ENCODE results near the gene ABHD15. TPM values are rescaled to one million over a fixed set of nuclear protein-coding genes. Genes with fewer than 3 reads are reported as not detected.
A peak's percentile ranks its signal among the peaks of the same experiment; 100 is the strongest.
"Not testable (repeated sequence)": the region's sequence is repeated elsewhere in the genome, so short reads cannot be mapped to it uniquely, and the experiment has no call there.

The ABHD15 gene
- total and polyA plus RNA-seq, 8 donors = 3.9 to 10.6 (median 6.5) TPM

- Histone ChIP-seq H3K4me1 (peaks cover 4 to 22% (median 21%) of the 10 kb centered on the region in 3 donors), H3K27me3 (no peaks in the 10 kb centered on the region), H3K9me3 (no peaks in the 10 kb centered on the region), H3K27ac (no peak overlapping the region), H3K4me3 (no peak overlapping the region), H3K36me3 (peaks cover 0 to 8% (median 5%) of the 10 kb centered on the region in 3 donors)
- FAIRE-seq (no peak), ATAC-seq (no peak), DNase-seq (peak in 1 of 6 donors; percentile 5)
- 93 to 95% methylated on average over 2 of the region's 2 CpGs for WGBS, 2 donors
- intact Hi-C loops (cut with DNase I) = no loop called here
- TF ChIP-seq CTCF (IDR thresholded peaks at IDR 0.05) = no peak
Measured at GRCh38 chr17:29559640-29560039, 7.2 kb downstream of the ABHD15 start.

GRCh38 chr17:29558139-29558538 lies 8.7 kb downstream of the ABHD15 start:
- 94 to 95% methylated on average over 5 of the region's 5 CpGs for WGBS, 2 donors
- H3K4me1 ChIP-seq = peaks cover 4 to 22% (median 21%) of the 10 kb centered on the region in 3 donors
- ATAC-seq = not testable (repeated sequence)

GRCh38 chr17:29557739-29558116 lies 9.1 kb downstream of the ABHD15 start:
- ATAC-seq (no peak), DNase-seq (peak in 1 of 6 donors; percentile 6), FAIRE-seq (no peak)
- no peak overlapping the region for H3K27ac ChIP-seq
- peaks cover 4 to 22% (median 21%) of the 10 kb centered on the region in 3 donors for H3K4me1 ChIP-seq
- H3K36me3 ChIP-seq = peaks cover 0 to 7% (median 5%) of the 10 kb centered on the region in 3 donors
- intact Hi-C loops (cut with DNase I) = no loop called here
- no peaks in the 10 kb centered on the region for H3K9me3 ChIP-seq
- H3K27me3 ChIP-seq = no peaks in the 10 kb centered on the region
- TF ChIP-seq CTCF (IDR thresholded peaks at IDR 0.05) = no peak
- H3K4me3 ChIP-seq = no peak overlapping the region

More at GRCh38 chr17:29558139-29558538, 8.7 kb downstream of the ABHD15 start:
- H3K36me3 ChIP-seq; H3K27ac ChIP-seq; H3K4me3 ChIP-seq; H3K9me3 ChIP-seq; FAIRE-seq; DNase-seq; H3K27me3 ChIP-seq; intact Hi-C loops (cut with DNase I): not testable (repeated sequence)

GRCh38 chr17:29557085-29557738 lies 9.6 kb downstream of the ABHD15 start:
- no peak for TF ChIP-seq CTCF (IDR thresholded peaks at IDR 0.05)
- intact Hi-C loops (cut with DNase I) = no loop called here
- 78 to 89% methylated on average over 1 of the region's 1 CpG for WGBS, 2 donors
- no peak for FAIRE-seq
- H3K4me3 ChIP-seq = no peak overlapping the region
- peak; percentile 26 to 47 (median 32) for ATAC-seq
- H3K27me3 ChIP-seq = no peaks in the 10 kb centered on the region
- DNase-seq = no peak
- peaks cover 0 to 5% (median 4%) of the 10 kb centered on the region in 3 donors for H3K36me3 ChIP-seq
- H3K27ac ChIP-seq = no peak overlapping the region
- peaks cover 4 to 22% (median 21%) of the 10 kb centered on the region in 3 donors for H3K4me1 ChIP-seq
- no peaks in the 10 kb centered on the region for H3K9me3 ChIP-seq

- Histone ChIP-seq H3K27ac (peak overlapping the region in 2 of 4 donors; percentile 2 to 16), H3K9me3 (no peaks in the 10 kb centered on the region), H3K4me3 (no peak overlapping the region), H3K36me3 (peaks cover 0 to under 1% (median 0%) of the 10 kb centered on the region in 3 donors), H3K4me1 (peaks cover 4 to 22% (median 21%) of the 10 kb centered on the region in 3 donors), H3K27me3 (no peaks in the 10 kb centered on the region)
- intact Hi-C loops (cut with DNase I) = no loop called here
- no peak for TF ChIP-seq CTCF (IDR thresholded peaks at IDR 0.05)
- DNase-seq (peak in 3 of 6 donors; percentile 5 to 65 (median 60)), ATAC-seq (peak; percentile 87 to 96 (median 94)), FAIRE-seq (no peak)
- WGBS, 2 donors = 14 to 16% methylated on average over 3 of the region's 3 CpGs
Measured at GRCh38 chr17:29555840-29556239, 11.0 kb downstream of the ABHD15 start.
